WTC11 (cell line): Measurements from ENCODE around the gene DISC1.

Experiments used
- CREB1 ChIP-seq: sonication (generic); formaldehyde crosslinking; IDR thresholded peaks from 2 replicates; pipeline ENCODE4 v1.8.0; 2023; ENCODE audit warnings: mild to moderate bottlenecking, missing genetic modification reagents
- ELF4 ChIP-seq: sonication (generic); formaldehyde crosslinking; IDR thresholded peaks from 2 replicates; pipeline ENCODE4 v1.8.1; 2022; ENCODE audit warnings: low read depth, mild to moderate bottlenecking, moderate library complexity, missing genetic modification reagents
- NR2C2 ChIP-seq: sonication (generic); formaldehyde crosslinking; IDR thresholded peaks from 2 replicates; pipeline ENCODE4 v1.8.0; 2022; ENCODE audit warnings: mild to moderate bottlenecking, missing genetic modification reagents
- TF ChIP-seq, protein P1 (sequence below): fragments of 200-600 bp; IDR thresholded peaks from 2 replicates; pipeline ENCODE4 v1.8.0; 2022; ENCODE audit warnings: antibody characterized with exemption
- TF ChIP-seq, protein P2 (sequence below): sonication (generic); formaldehyde crosslinking; IDR thresholded peaks from 2 replicates; pipeline ENCODE4 v1.8.1; 2022; ENCODE audit warnings: missing genetic modification reagents, borderline replicate concordance
- TF ChIP-seq, protein P3 (sequence below): sonication (generic); formaldehyde crosslinking; IDR thresholded peaks from 2 replicates; pipeline ENCODE4 v1.8.1; 2022; ENCODE audit warnings: mild to moderate bottlenecking, moderate library complexity, missing genetic modification reagents

- TF ChIP-seq CREB1 (CRISPR knock-in tag) (no peak), NR2C2 (CRISPR knock-in tag) (no peak), ELF4 (no peak)
- TF ChIP-seq, protein P1, sequence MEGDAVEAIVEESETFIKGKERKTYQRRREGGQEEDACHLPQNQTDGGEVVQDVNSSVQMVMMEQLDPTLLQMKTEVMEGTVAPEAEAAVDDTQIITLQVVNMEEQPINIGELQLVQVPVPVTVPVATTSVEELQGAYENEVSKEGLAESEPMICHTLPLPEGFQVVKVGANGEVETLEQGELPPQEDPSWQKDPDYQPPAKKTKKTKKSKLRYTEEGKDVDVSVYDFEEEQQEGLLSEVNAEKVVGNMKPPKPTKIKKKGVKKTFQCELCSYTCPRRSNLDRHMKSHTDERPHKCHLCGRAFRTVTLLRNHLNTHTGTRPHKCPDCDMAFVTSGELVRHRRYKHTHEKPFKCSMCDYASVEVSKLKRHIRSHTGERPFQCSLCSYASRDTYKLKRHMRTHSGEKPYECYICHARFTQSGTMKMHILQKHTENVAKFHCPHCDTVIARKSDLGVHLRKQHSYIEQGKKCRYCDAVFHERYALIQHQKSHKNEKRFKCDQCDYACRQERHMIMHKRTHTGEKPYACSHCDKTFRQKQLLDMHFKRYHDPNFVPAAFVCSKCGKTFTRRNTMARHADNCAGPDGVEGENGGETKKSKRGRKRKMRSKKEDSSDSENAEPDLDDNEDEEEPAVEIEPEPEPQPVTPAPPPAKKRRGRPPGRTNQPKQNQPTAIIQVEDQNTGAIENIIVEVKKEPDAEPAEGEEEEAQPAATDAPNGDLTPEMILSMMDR: no peak
- TF ChIP-seq, protein P2, sequence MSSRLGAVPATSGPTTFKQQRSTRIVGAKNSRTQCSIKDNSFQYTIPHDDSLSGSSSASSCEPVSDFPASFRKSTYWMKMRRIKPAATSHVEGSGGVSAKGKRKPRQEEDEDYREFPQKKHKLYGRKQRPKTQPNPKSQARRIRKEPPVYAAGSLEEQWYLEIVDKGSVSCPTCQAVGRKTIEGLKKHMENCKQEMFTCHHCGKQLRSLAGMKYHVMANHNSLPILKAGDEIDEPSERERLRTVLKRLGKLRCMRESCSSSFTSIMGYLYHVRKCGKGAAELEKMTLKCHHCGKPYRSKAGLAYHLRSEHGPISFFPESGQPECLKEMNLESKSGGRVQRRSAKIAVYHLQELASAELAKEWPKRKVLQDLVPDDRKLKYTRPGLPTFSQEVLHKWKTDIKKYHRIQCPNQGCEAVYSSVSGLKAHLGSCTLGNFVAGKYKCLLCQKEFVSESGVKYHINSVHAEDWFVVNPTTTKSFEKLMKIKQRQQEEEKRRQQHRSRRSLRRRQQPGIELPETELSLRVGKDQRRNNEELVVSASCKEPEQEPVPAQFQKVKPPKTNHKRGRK (CRISPR knock-in tag): no peak
- TF ChIP-seq, protein P3, sequence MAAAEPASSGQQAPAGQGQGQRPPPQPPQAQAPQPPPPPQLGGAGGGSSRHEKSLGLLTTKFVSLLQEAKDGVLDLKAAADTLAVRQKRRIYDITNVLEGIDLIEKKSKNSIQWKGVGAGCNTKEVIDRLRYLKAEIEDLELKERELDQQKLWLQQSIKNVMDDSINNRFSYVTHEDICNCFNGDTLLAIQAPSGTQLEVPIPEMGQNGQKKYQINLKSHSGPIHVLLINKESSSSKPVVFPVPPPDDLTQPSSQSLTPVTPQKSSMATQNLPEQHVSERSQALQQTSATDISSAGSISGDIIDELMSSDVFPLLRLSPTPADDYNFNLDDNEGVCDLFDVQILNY (CRISPR knock-in tag): no peak
Observed at GRCh38 chr1:231676487-231676886, 49.9 kb downstream of the DISC1 start.
